SU-DHL-6 (cell line): Measurements from ENCODE around the gene DUSP19.

Experiments
- H2AFZ ChIP-seq: fragments of 200-600 bp; sonication (generic); 2 replicates; pipeline ENCODE4 v1.6.1; 2014; ENCODE audit warnings: low read depth, mild to moderate bottlenecking, moderate library complexity, mixed read lengths, antibody characterized with exemption, low read length; ENCODE audit not compliant: severe bottlenecking
- H3F3A ChIP-seq: fragments of 200-600 bp; shearing (Covaris generic); 2 replicates; pipeline ENCODE4 v1.6.0; 2016; ENCODE audit warnings: antibody characterized with exemption, mild to moderate bottlenecking; ENCODE audit not compliant: insufficient read depth
- H3K27ac ChIP-seq: fragments of 200-600 bp; sonication (generic); 2 replicates; pipeline ENCODE4 v1.5.1; 2016; ENCODE audit warnings: low read depth, mild to moderate bottlenecking, low read length, moderate library complexity, mixed read lengths
- H3K27me3 ChIP-seq: fragments of 200-600 bp; sonication (generic), shearing (Covaris generic); 2 replicates; pipeline ENCODE4 v1.6.0; 2014; ENCODE audit warnings: mild to moderate bottlenecking, low read length
- H3K36me3 ChIP-seq: fragments of 200-600 bp; sonication (generic); 2 replicates; pipeline ENCODE4 v1.6.1; 2014; ENCODE audit warnings: mild to moderate bottlenecking, low read length, mixed read lengths
- H3K4me2 ChIP-seq: fragments of 300-600, 200-600 bp; shearing (Covaris generic), sonication (generic); 2 replicates; pipeline ENCODE4 v1.6.0; 2014; ENCODE audit warnings: low read length, low read depth, mild to moderate bottlenecking; ENCODE audit not compliant: poor library complexity, severe bottlenecking
- H3K4me3 ChIP-seq: fragments of 200-600 bp; sonication (generic); 2 replicates; pipeline ENCODE4 v1.5.1; 2014; ENCODE audit warnings: antibody characterized with exemption, low read length, mild to moderate bottlenecking, mixed read lengths; ENCODE audit not compliant: insufficient read depth, poor library complexity, severe bottlenecking
- H3K79me2 ChIP-seq: fragments of 200-600 bp; sonication (generic); 2 replicates; pipeline ENCODE4 v1.6.1; 2014; ENCODE audit warnings: mild to moderate bottlenecking, low read length, moderate library complexity; ENCODE audit not compliant: insufficient read depth
- H3K9ac ChIP-seq: fragments of 200-600 bp; sonication (generic); 2 replicates; pipeline ENCODE4 v1.7.0; 2014; ENCODE audit warnings: mild to moderate bottlenecking, low read length
- H3K9me2 ChIP-seq: fragments of 200-600 bp; sonication (generic); replicated peaks from 2 replicates; pipeline ENCODE4 v1.6.1; 2014; ENCODE audit warnings: low read length; ENCODE audit not compliant: insufficient read depth
- H3K9me3 ChIP-seq: fragments of 200-600 bp; sonication (generic); 2 replicates; pipeline ENCODE4 v1.6.1; 2014; ENCODE audit warnings: low read length, mixed read lengths; ENCODE audit not compliant: insufficient read depth
- H4K20me1 ChIP-seq: fragments of 200-600 bp; sonication (generic); 2 replicates; pipeline ENCODE4 v1.6.1; 2014; ENCODE audit warnings: low read depth, mild to moderate bottlenecking, antibody characterized with exemption, low read length, moderate library complexity, mixed read lengths
- EZH2phosphoT487 ChIP-seq: fragments of 200-600 bp; sonication (generic), shearing (Covaris generic); conservative IDR thresholded peaks from 2 replicates; pipeline ENCODE4 v1.6.1; 2018; ENCODE audit warnings: mild to moderate bottlenecking, antibody characterized with exemption, low read length, moderate library complexity, mixed read lengths
- TF ChIP-seq, protein P1 (sequence below): fragments of 200-600 bp; sonication (generic); IDR thresholded peaks from one replicate; pipeline ENCODE4 v1.5.1; 2017; ENCODE audit warnings: antibody characterized with exemption, mild to moderate bottlenecking, low read length, moderate library complexity; ENCODE audit not compliant: insufficient read depth, poor library complexity, severe bottlenecking

Gene DUSP19

GRCh38 chr2:183134016-183134415, 55.5 kb downstream of the DUSP19 start:
- H3K36me3 ChIP-seq: peaks cover 39% of the 10 kb centered on the region; the same call in 1 of the 2 replicates
- H3F3A ChIP-seq: no peaks in the 10 kb centered on the region; the same call in 1 of the 2 replicates
- no peaks in the 10 kb centered on the region for H3K9me3 ChIP-seq
- no peak overlapping the region for H3K4me2 ChIP-seq
- H3K79me2 ChIP-seq: peaks cover 62% of the 10 kb centered on the region
- 0 out of 2 replicates have a peak, but pooled peaks cover 3% of the 10 kb centered on the region for H4K20me1 ChIP-seq
- H3K9ac ChIP-seq: no peak overlapping the region
- no peak for TF ChIP-seq EZH2phosphoT487
- TF ChIP-seq, protein P1, sequence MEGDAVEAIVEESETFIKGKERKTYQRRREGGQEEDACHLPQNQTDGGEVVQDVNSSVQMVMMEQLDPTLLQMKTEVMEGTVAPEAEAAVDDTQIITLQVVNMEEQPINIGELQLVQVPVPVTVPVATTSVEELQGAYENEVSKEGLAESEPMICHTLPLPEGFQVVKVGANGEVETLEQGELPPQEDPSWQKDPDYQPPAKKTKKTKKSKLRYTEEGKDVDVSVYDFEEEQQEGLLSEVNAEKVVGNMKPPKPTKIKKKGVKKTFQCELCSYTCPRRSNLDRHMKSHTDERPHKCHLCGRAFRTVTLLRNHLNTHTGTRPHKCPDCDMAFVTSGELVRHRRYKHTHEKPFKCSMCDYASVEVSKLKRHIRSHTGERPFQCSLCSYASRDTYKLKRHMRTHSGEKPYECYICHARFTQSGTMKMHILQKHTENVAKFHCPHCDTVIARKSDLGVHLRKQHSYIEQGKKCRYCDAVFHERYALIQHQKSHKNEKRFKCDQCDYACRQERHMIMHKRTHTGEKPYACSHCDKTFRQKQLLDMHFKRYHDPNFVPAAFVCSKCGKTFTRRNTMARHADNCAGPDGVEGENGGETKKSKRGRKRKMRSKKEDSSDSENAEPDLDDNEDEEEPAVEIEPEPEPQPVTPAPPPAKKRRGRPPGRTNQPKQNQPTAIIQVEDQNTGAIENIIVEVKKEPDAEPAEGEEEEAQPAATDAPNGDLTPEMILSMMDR: no peak
- H3K27ac ChIP-seq: no peak overlapping the region
- H3K27me3 ChIP-seq: no peaks in the 10 kb centered on the region
- H3K9me2 ChIP-seq: no peaks in the 10 kb centered on the region
- H2AFZ ChIP-seq: no peak overlapping the region
- no peak overlapping the region for H3K4me3 ChIP-seq

DNA sequence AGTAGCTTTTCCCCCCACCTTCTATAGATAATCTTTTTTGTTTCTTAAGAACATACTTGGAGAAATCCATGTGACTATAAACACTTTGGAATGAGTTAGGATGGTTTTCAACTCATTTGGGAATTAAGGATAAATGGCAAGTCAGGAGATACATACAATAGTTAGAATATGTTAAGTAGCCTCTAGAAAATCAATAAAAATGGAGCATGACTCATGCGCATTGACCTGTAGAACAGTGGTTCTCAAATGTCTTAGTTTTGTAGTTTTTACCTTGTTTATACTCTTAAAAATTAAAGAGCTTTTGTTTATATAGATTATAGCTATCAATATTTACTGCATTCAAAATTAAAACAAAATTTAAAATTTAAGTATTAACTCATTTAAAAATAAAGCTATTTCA, 70.4 kb downstream of the DUSP19 start:
- H3K4me3 ChIP-seq: no peak overlapping the region
- H3K9me2 ChIP-seq: no peaks in the 10 kb centered on the region
- H3K4me2 ChIP-seq: no peak overlapping the region
- H3K9me3 ChIP-seq: no peaks in the 10 kb centered on the region; the same call in 1 of the 2 replicates
- TF ChIP-seq, protein P1: no peak
- TF ChIP-seq EZH2phosphoT487: no peak
- no peaks in the 10 kb centered on the region; the same call in 1 of the 2 replicates for H4K20me1 ChIP-seq
- H3K79me2 ChIP-seq: peaks cover 65% of the 10 kb centered on the region
- H3K27me3 ChIP-seq: no peaks in the 10 kb centered on the region
- no peak overlapping the region for H3K9ac ChIP-seq
- no peak overlapping the region for H2AFZ ChIP-seq
- H3K27ac ChIP-seq: no peak overlapping the region
- H3F3A ChIP-seq: no peaks in the 10 kb centered on the region
- peaks cover 39% of the 10 kb centered on the region for H3K36me3 ChIP-seq

GRCh38 chr2:183149489-183149888, 70.9 kb downstream of the DUSP19 start:
- no peak overlapping the region for H3K27ac ChIP-seq
- H2AFZ ChIP-seq: no peak overlapping the region
- no peak for TF ChIP-seq EZH2phosphoT487
- TF ChIP-seq, protein P1: no peak
- peaks cover 60% of the 10 kb centered on the region for H3K79me2 ChIP-seq
- no peak overlapping the region for H3K4me2 ChIP-seq
- no peak overlapping the region for H3K4me3 ChIP-seq
- no peaks in the 10 kb centered on the region; the same call in 1 of the 2 replicates for H4K20me1 ChIP-seq
- H3K27me3 ChIP-seq: no peaks in the 10 kb centered on the region
- no peaks in the 10 kb centered on the region for H3K9me3 ChIP-seq
- no peaks in the 10 kb centered on the region for H3K9me2 ChIP-seq
- H3F3A ChIP-seq: no peaks in the 10 kb centered on the region
- peaks cover 34% of the 10 kb centered on the region for H3K36me3 ChIP-seq
- no peak overlapping the region for H3K9ac ChIP-seq
